ENCODE measurements around the gene COL20A1.
"Not testable (repeated sequence)": the region's sequence is repeated elsewhere in the genome, so short reads cannot be mapped to it uniquely, and the experiment has no call there.

Gene COL20A1

GRCh38 chr20:63290136-63290676 is 2.8 kb upstream of the COL20A1 start:
- no peak for DNase-seq (ENCODE audit: low read depth, low spot score)

GRCh38 chr20:63290677-63291472 is 2.1 kb upstream of the COL20A1 start:
- no peak for DNase-seq (ENCODE audit: low read depth, low spot score)

GRCh38 chr20:63291811-63292210 is 1.2 kb upstream of the COL20A1 start:
- DNase-seq (ENCODE audit: low read depth, low spot score) = no peak

GRCh38 chr20:63292292-63292701 is 689 bp upstream of the COL20A1 start:
- DNase-seq (ENCODE audit: low read depth, low spot score) = no peak

- no peak for DNase-seq (ENCODE audit: low read depth, low spot score)
These were observed 470 bp downstream of the COL20A1 start for GRCh38 chr20:63293456-63293855.

- DNase-seq (ENCODE audit: low read depth, low spot score) = no peak
These were observed 1.0 kb downstream of the COL20A1 start for GRCh38 chr20:63293871-63294535.

- DNase-seq (ENCODE audit: low read depth, low spot score) = no peak
These were observed 1.5 kb downstream of the COL20A1 start for GRCh38 chr20:63294536-63294900.

GRCh38 chr20:63295018-63295417 is 2.0 kb downstream of the COL20A1 start:
- no peak for DNase-seq (ENCODE audit: low read depth, low spot score)

- DNase-seq (ENCODE audit: low read depth, low spot score) = no peak
These were observed 2.4 kb downstream of the COL20A1 start for GRCh38 chr20:63295422-63295821.

GRCh38 chr20:63295846-63296245 is 2.9 kb downstream of the COL20A1 start:
- DNase-seq (ENCODE audit: low read depth, low spot score) = no peak

GRCh38 chr20:63296531-63297299 is 3.7 kb downstream of the COL20A1 start:
- DNase-seq (ENCODE audit: low read depth, low spot score) = no peak

GRCh38 chr20:63297371-63297781 is 4.4 kb downstream of the COL20A1 start:
- DNase-seq (ENCODE audit: low read depth, low spot score) = no peak

GRCh38 chr20:63297796-63298572 is 5.0 kb downstream of the COL20A1 start:
- no peak for DNase-seq (ENCODE audit: low read depth, low spot score)

- no peak for DNase-seq (ENCODE audit: low read depth, low spot score)
These were observed 5.8 kb downstream of the COL20A1 start for GRCh38 chr20:63298731-63299312.

- no peak for DNase-seq (ENCODE audit: low read depth, low spot score)
These were observed 8.7 kb downstream of the COL20A1 start for GRCh38 chr20:63301671-63302070.

GRCh38 chr20:63303095-63303666 is 10.2 kb downstream of the COL20A1 start:
- DNase-seq (ENCODE audit: low read depth, low spot score) = no peak

- DNase-seq (ENCODE audit: low read depth, low spot score) = no peak
These were observed 12.4 kb downstream of the COL20A1 start for GRCh38 chr20:63305393-63305792.

GRCh38 chr20:63305933-63306672 is 13.1 kb downstream of the COL20A1 start:
- DNase-seq (ENCODE audit: low read depth, low spot score) = not testable (repeated sequence)

GRCh38 chr20:63306673-63307537 is 13.9 kb downstream of the COL20A1 start:
- no peak for DNase-seq (ENCODE audit: low read depth, low spot score)

All from brain pericyte (primary cell).